ENCODE measurements around the gene RPP40.

GRCh38 chr6:4950076-4950475 lies 53.8 kb downstream of the RPP40 start:
- TF ChIP-seq CTCF (IDR thresholded peaks at IDR 0.05 in 4 of 5, conservative IDR thresholded peaks at IDR 0.05 in 1 of 5) (no peak), POLR2A (IDR thresholded peaks at IDR 0.05) (no peak)

Data from gastrocnemius medialis (tissue), 4 donors.